ENCODE results near the gene HEPN1.
A peak's percentile ranks its signal among the peaks of the same experiment; 100 is the strongest.
"Not testable (repeated sequence)": the region's sequence is repeated elsewhere in the genome, so short reads cannot be mapped to it uniquely, and the experiment has no call there.

Gene HEPN1

GRCh38 chr11:124942466-124943253, 23.6 kb downstream of the HEPN1 start:
- no peak for DNase-seq (ENCODE audit: low read depth)

- no peak for DNase-seq (ENCODE audit: low read depth)
Measured at GRCh38 chr11:124943254-124943616, 24.2 kb downstream of the HEPN1 start.

GRCh38 chr11:124943741-124944140, 24.7 kb downstream of the HEPN1 start:
- no peak for DNase-seq (ENCODE audit: low read depth)

- no peak for DNase-seq (ENCODE audit: low read depth)
Measured at GRCh38 chr11:124944565-124944964, 25.5 kb downstream of the HEPN1 start.

- no peak for DNase-seq (ENCODE audit: low read depth)
Measured at GRCh38 chr11:124945826-124946225, 26.8 kb downstream of the HEPN1 start.

GRCh38 chr11:124946735-124947141, 27.7 kb downstream of the HEPN1 start:
- DNase-seq (ENCODE audit: low read depth), result no peak

GRCh38 chr11:124950601-124951330, 31.7 kb downstream of the HEPN1 start:
- DNase-seq (ENCODE audit: low read depth), result no peak

GRCh38 chr11:124951341-124951740, 32.3 kb downstream of the HEPN1 start:
- DNase-seq (ENCODE audit: low read depth), result no peak

- peak; percentile 92 for DNase-seq (ENCODE audit: low read depth)
Measured at GRCh38 chr11:124953753-124954589, 34.9 kb downstream of the HEPN1 start, which contains the start of gene CCDC15. TSS of gene CCDC15 (plus strand) at chr11:124954202. CDS start at chr11:124954733, 531 bp downstream.

GRCh38 chr11:124954590-124954955, 35.5 kb downstream of the HEPN1 start:
- DNase-seq (ENCODE audit: low read depth), result no peak

GRCh38 chr11:124955035-124955434, 36.0 kb downstream of the HEPN1 start:
- DNase-seq (ENCODE audit: low read depth), result no peak

GRCh38 chr11:124961972-124962609, 43.0 kb downstream of the HEPN1 start:
- DNase-seq (ENCODE audit: low read depth), result peak; percentile 50

- DNase-seq (ENCODE audit: low read depth), result not testable (repeated sequence)
Measured at GRCh38 chr11:124968197-124968596, 49.1 kb downstream of the HEPN1 start.

Data from HS-5 (cell line).